Neural progenitor cell (in vitro differentiated cells): ENCODE data around the gene MARK3. TPM values are rescaled to one million over a fixed set of nuclear protein-coding genes. Genes with fewer than 3 reads are reported as not detected.

Experiments used
- DNase-seq: peaks from one replicate; pipeline ENCODE4 v3.0.0-alpha.2; 2016; ENCODE audit warnings: low spot score
- H2AFZ ChIP-seq: fragments of 200-600 bp; sonication (generic); replicated peaks from 2 replicates; pipeline ENCODE4 v1.6.1; 2016; ENCODE audit warnings: antibody characterized with exemption
- H3F3A ChIP-seq: fragments of 200-600 bp; sonication (generic); 2 replicates; pipeline ENCODE4 v1.6.1; 2016; ENCODE audit warnings: antibody characterized with exemption, low read depth
- H3K27ac ChIP-seq: fragments of 200-600 bp; sonication (generic); 2 replicates; pipeline ENCODE4 v1.5.1; 2016; ENCODE audit warnings: mild to moderate bottlenecking
- H3K27me3 ChIP-seq: fragments of 200-600 bp; sonication (generic); 2 replicates; pipeline ENCODE4 v1.6.1; 2016; ENCODE audit warnings: mild to moderate bottlenecking, moderate library complexity
- H3K36me3 ChIP-seq: fragments of 200-600 bp; sonication (generic); 2 replicates; pipeline ENCODE4 v1.5.1; 2016
- H3K4me1 ChIP-seq: fragments of 200-600 bp; sonication (generic); 2 replicates; pipeline ENCODE4 v1.6.1; 2016; ENCODE audit warnings: mixed run types
- H3K4me2 ChIP-seq: fragments of 200-600 bp; sonication (generic); 2 replicates; pipeline ENCODE4 v1.6.1; 2016
- H3K4me3 ChIP-seq: fragments of 200-600 bp; sonication (generic); 2 replicates; pipeline ENCODE4 v1.5.1; 2016
- H3K79me2 ChIP-seq: fragments of 200-600 bp; sonication (generic); 2 replicates; pipeline ENCODE4 v1.6.1; 2016; ENCODE audit warnings: low read depth
- H3K9ac ChIP-seq: fragments of 200-600 bp; sonication (generic); 2 replicates; pipeline ENCODE4 v1.6.1; 2016
- H3K9me3 ChIP-seq: fragments of 200-600 bp; sonication (generic); 2 replicates; pipeline ENCODE4 v1.5.1; 2016; ENCODE audit warnings: low read depth
- H4K20me1 ChIP-seq: fragments of 200-600 bp; sonication (generic); 2 replicates; pipeline ENCODE4 v1.6.1; 2016; ENCODE audit warnings: low read depth
- H3K27ac Mint-ChIP-seq: 3 replicates; pipeline ENCODE4 v1.8.0; 2021; ENCODE audit warnings: mixed read lengths
- H3K27me3 Mint-ChIP-seq: 2 replicates; pipeline ENCODE4 v1.8.0; 2022; ENCODE audit warnings: low read depth, mild to moderate bottlenecking, inconsistent platforms, moderate library complexity, mixed read lengths; ENCODE audit not compliant: insufficient read depth
- H3K36me3 Mint-ChIP-seq: 3 replicates; pipeline ENCODE4 v1.8.0; 2021; ENCODE audit warnings: mixed read lengths
- H3K4me1 Mint-ChIP-seq: 3 replicates; pipeline ENCODE4 v1.8.0; 2021; ENCODE audit warnings: mixed read lengths
- H3K4me3 Mint-ChIP-seq: 3 replicates; pipeline ENCODE4 v1.8.0; 2021; ENCODE audit warnings: mild to moderate bottlenecking, moderate library complexity, mixed read lengths
- H3K9me3 Mint-ChIP-seq: 3 replicates; pipeline ENCODE4 v1.8.0; 2020; ENCODE audit warnings: mixed read lengths
- CTCF ChIP-seq: fragments of 200-600 bp; sonication (generic); IDR thresholded peaks from 2 replicates; pipeline ENCODE4 v1.5.1; 2017; ENCODE audit warnings: antibody characterized with exemption, mild to moderate bottlenecking
- EZH2 ChIP-seq: fragments of 200-600 bp; sonication (generic); IDR thresholded peaks from 2 replicates; pipeline ENCODE4 v1.6.1; 2017; ENCODE audit warnings: antibody characterized with exemption, mild to moderate bottlenecking, moderate library complexity
- EZH2phosphoT487 ChIP-seq: fragments of 200-600 bp; sonication (generic); IDR thresholded peaks from 2 replicates; pipeline ENCODE4 v1.6.1; 2017; ENCODE audit warnings: antibody characterized with exemption
- total RNA-seq: library from RNA; depleted of rRNA; stranded (reverse); fragments of >200 nt; gene quantifications from 2 replicates; pipeline ENCODE4 v1.2.3, GENCODE V29; 2015; ENCODE audit warnings: low replicate concordance

The MARK3 gene
- total RNA-seq, 1 donor from 2014 or later: 80.7 TPM

- no peak for DNase-seq
- Histone ChIP-seq H4K20me1 (no peaks in the 10 kb centered on the region), H3K79me2 (no peaks in the 10 kb centered on the region), H3K9ac (no peak overlapping the region), H3K4me2 (no peak overlapping the region), H3K27ac (no peak overlapping the region), H3K9me3 (no peaks in the 10 kb centered on the region), H3K36me3 (peaks cover 11% of the 10 kb centered on the region), H3K4me1 (no peaks in the 10 kb centered on the region), H2AFZ (no peak overlapping the region), H3F3A (peaks cover 5% of the 10 kb centered on the region), H3K27me3 (no peaks in the 10 kb centered on the region), H3K4me3 (no peak overlapping the region)
- TF ChIP-seq EZH2phosphoT487 (no peak), CTCF (no peak), EZH2 (no peak)
- Mint-ChIP-seq H3K36me3 (peaks cover 41% of the 10 kb centered on the region), H3K9me3 (no peaks in the 10 kb centered on the region), H3K4me3 (no peak overlapping the region), H3K27me3 (peaks cover 2% of the 10 kb centered on the region), H3K27ac (no peak overlapping the region), H3K4me1 (no peaks in the 10 kb centered on the region)
Observed at GRCh38 chr14:103476065-103476464, 90.8 kb downstream of the MARK3 start.

GRCh38 chr14:103476631-103477030 lies 91.4 kb downstream of the MARK3 start:
- H3K4me2 ChIP-seq: no peak overlapping the region
- H3K9ac ChIP-seq: no peak overlapping the region
- H4K20me1 ChIP-seq: no peaks in the 10 kb centered on the region
- peaks cover 5% of the 10 kb centered on the region for H3F3A ChIP-seq
- peaks cover 14% of the 10 kb centered on the region for H3K36me3 ChIP-seq
- H3K36me3 Mint-ChIP-seq: peaks cover 42% of the 10 kb centered on the region
- H3K9me3 Mint-ChIP-seq: no peaks in the 10 kb centered on the region
- no peaks in the 10 kb centered on the region for H3K4me1 Mint-ChIP-seq
- H3K27me3 Mint-ChIP-seq: peaks cover 2% of the 10 kb centered on the region
- no peaks in the 10 kb centered on the region for H3K9me3 ChIP-seq
- H3K27ac ChIP-seq: no peak overlapping the region
- no peak overlapping the region for H3K4me3 Mint-ChIP-seq
- no peak overlapping the region for H3K27ac Mint-ChIP-seq
- H3K4me3 ChIP-seq: no peak overlapping the region
- no peaks in the 10 kb centered on the region for H3K27me3 ChIP-seq
- H2AFZ ChIP-seq: no peak overlapping the region
- DNase-seq: no peak
- TF ChIP-seq CTCF (no peak), EZH2 (no peak), EZH2phosphoT487 (no peak)
- H3K4me1 ChIP-seq: no peaks in the 10 kb centered on the region
- no peaks in the 10 kb centered on the region for H3K79me2 ChIP-seq

GRCh38 chr14:103480595-103480994 lies 95.4 kb downstream of the MARK3 start:
- H3K27me3 ChIP-seq: no peaks in the 10 kb centered on the region
- H4K20me1 ChIP-seq: no peaks in the 10 kb centered on the region
- Mint-ChIP-seq H3K36me3 (peaks cover 33% of the 10 kb centered on the region), H3K4me1 (no peaks in the 10 kb centered on the region), H3K27ac (no peak overlapping the region), H3K4me3 (no peak overlapping the region), H3K27me3 (no peaks in the 10 kb centered on the region), H3K9me3 (no peaks in the 10 kb centered on the region)
- H3K79me2 ChIP-seq: no peaks in the 10 kb centered on the region
- TF ChIP-seq EZH2: no peak
- no peak for TF ChIP-seq CTCF
- no peak for TF ChIP-seq EZH2phosphoT487
- peaks cover 19% of the 10 kb centered on the region for H3K36me3 ChIP-seq
- H3K27ac ChIP-seq: no peak overlapping the region
- H3K4me1 ChIP-seq: no peaks in the 10 kb centered on the region
- H3K4me2 ChIP-seq: no peak overlapping the region
- H3F3A ChIP-seq: peaks cover 5% of the 10 kb centered on the region
- H3K9ac ChIP-seq: no peak overlapping the region
- H3K9me3 ChIP-seq: no peaks in the 10 kb centered on the region
- no peak overlapping the region for H3K4me3 ChIP-seq
- no peak for DNase-seq
- no peak overlapping the region for H2AFZ ChIP-seq
